ENCODE measurements around the gene C1QL1. TPM values are rescaled to one million over a fixed set of nuclear protein-coding genes. Genes with fewer than 3 reads are reported as not detected.

The C1QL1 gene
- total RNA-seq = 0.31 TPM in 1 of 2 replicates, not detected in the other

DNA sequence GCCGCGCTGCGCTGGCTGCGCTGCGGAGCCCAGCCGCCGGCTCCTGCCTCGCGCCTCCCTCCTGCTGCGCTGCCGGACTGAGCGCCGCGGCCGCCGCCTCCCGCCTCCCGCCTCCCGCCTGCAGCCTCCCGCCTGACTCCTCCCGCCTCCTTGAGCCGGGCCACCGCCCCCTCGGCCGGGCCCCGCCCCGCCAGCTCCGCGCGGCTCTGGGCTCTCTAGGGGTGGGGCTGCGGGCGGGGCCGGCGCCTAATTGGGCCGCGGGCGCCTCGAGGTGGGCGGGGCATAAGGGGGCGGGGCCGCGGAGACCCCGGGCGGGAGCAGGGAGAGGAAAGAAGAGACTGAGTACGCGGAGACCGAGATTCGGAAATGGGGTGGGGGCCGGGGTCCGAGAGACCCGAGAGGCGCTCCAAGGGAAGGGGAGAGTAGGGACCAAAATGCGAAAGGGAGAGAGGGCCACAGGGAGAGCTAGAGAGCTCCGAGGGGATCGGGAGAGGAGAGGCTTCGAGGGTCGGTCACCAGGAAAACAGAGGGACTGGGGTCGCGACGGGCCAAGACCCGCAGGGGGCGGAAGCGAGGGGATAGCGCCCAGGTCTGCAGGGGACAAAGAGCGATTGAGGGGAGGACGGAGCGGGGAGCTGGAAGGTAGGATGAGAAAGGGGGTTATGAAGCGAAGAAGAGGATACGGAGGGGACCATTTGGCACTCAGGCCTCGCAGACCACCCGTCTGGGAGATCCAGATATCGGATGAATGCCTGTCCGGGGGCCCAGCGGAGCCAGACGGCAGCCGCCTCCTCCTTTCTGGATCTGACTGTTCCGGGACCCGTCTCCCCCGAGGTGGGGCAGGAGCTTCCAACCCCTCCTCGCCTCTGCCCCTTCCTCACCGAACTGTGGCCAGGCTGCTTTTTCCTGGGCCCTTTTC is at the start of gene C1QL1:
Gene C1QL1 (minus strand): TSS at position 79 of the 919 bp plus-strand sequence. CDS start 255 bp downstream, outside the sequence.

GRCh38 chr17:44947461-44948314 is 20.4 kb downstream of the C1QL1 start, which contains the start of gene KIF18B:
KIF18B (minus strand) TSS chr17:44947773; CDS start chr17:44936344, 11,429 bp downstream.

DNA sequence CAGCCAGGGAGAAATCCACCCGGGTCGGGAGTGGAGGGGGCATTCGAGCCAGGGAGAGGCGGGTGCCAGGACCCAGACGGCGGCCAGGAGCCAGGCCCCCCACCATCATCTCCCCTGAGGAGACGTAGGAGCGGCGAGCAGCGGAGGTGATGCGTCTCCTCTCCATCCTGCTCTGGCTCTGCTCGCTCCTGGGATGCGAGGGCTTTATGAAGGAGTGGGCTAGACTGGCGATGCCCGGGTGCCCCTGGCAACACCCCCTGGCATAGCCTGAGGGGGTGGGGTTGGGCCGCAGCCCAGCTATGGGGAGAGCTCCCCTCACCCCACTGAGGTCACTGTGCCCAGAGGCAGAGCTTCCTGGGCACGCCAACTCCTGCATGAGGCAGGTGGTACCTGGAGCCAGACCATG is 52.8 kb downstream of the C1QL1 start, which contains the start of gene GFAP:
Gene GFAP (minus strand): TSS at position 180 of the 406 bp plus-strand sequence. CDS start 14 bp downstream, at position 166.

Other genes starting within 250 kb of the C1QL1 start
- 0.15 and 0.25 TPM in 2 replicates for gene ADAM11, start 209.3 kb downstream of the C1QL1 start, total RNA-seq
- gene GJC1, start 138.0 kb downstream of the C1QL1 start, total RNA-seq = 1.4 and 2.7 TPM in 2 replicates
- gene HIGD1B, start 120.4 kb downstream of the C1QL1 start, total RNA-seq = not detected in 2 replicates
- gene EFTUD2, start 68.9 kb downstream of the C1QL1 start, total RNA-seq = 56.2 and 75.9 TPM in 2 replicates
- not detected in 2 replicates for gene GFAP, start 52.8 kb downstream of the C1QL1 start, total RNA-seq
- gene KIF18B, start 20.5 kb downstream of the C1QL1 start, total RNA-seq = 1.00 and 1.5 TPM in 2 replicates
- gene DCAKD, start 83.3 kb upstream of the C1QL1 start, total RNA-seq = 32.4 and 41.5 TPM in 2 replicates
- gene NMT1, start 93.0 kb upstream of the C1QL1 start, total RNA-seq = 66.6 and 83.0 TPM in 2 replicates
- 50.9 and 93.2 TPM in 2 replicates for gene PLCD3, start 164.2 kb upstream of the C1QL1 start, total RNA-seq
- gene ACBD4, start 167.4 kb upstream of the C1QL1 start, total RNA-seq = 2.2 and 4.0 TPM in 2 replicates
- 15.6 and 18.8 TPM in 2 replicates for gene HEXIM1, start 180.2 kb upstream of the C1QL1 start, total RNA-seq
- gene HEXIM2, start 193.6 kb upstream of the C1QL1 start, total RNA-seq = 3.9 and 12.4 TPM in 2 replicates